Left colon (tissue), 2 donors: ENCODE data around the gene ZNF66. TPM values are rescaled to one million over a fixed set of nuclear protein-coding genes. Genes with fewer than 3 reads are reported as not detected.
"Not testable (repeated sequence)": the region's sequence is repeated elsewhere in the genome, so short reads cannot be mapped to it uniquely, and the experiment has no call there.

ENCODE experiments used
- ATAC-seq: fragments of 200-7000 bp; cut with Tn5 transposase; one replicate; pipeline ENCODE4 v1.9.1; 2020; ENCODE audit warnings: mild to moderate bottlenecking, moderate library complexity
- DNase-seq, 2 donors: peaks; one replicate each; pipeline ENCODE4 v3.0.0-alpha.2; 2020
- intact Hi-C, 2 donors: fragments of 100-400 bp; cut with DNase I in 1 of 2; cut with micrococcal nuclease in 1 of 2; formaldehyde crosslinking; loops; one replicate each; pipeline versions ENCODE4 v1.11.2 to v1.14.0; 2022; cut with DNase I, micrococcal nuclease
- long read RNA-seq: library from polyadenylated mRNA; unstranded; transcript quantifications from one replicate; pipeline ENCODE4 v2.0.0, GENCODE V29; 2021
- total RNA-seq, 2 donors: library from RNA; stranded (reverse); fragmentation: NEBNext Ultra II Directional; extraction: Animal tissue kit (Norgen Biotek cat#: 25700); gene quantifications; one replicate each; pipeline ENCODE4 v1.2.1, GENCODE V29; 2021
- donor health status: DM: no; HTN: no; CAD: no.
- donor health status: DM: yes; HTN: yes; CAD: no.

ZNF66 gene
- total RNA-seq: 1 to 10 TPM; 4.1 to 5.9 TPM
- long read RNA-seq, partial matches to known transcripts: 0 of 1 reads
- long read RNA-seq, other reads (novel, unspliced or antisense): 1 of 1 reads

GRCh38 chr19:20776083-20777076, at the start of gene ZNF66:
Gene ZNF66, plus strand, starts transcription at chr19:20776304. Its CDS starts 144 bp downstream, at chr19:20776448.
- peak; percentile 97 for DNase-seq
- intact Hi-C loops: no loop called here
- ATAC-seq: peak; percentile 99

DNA sequence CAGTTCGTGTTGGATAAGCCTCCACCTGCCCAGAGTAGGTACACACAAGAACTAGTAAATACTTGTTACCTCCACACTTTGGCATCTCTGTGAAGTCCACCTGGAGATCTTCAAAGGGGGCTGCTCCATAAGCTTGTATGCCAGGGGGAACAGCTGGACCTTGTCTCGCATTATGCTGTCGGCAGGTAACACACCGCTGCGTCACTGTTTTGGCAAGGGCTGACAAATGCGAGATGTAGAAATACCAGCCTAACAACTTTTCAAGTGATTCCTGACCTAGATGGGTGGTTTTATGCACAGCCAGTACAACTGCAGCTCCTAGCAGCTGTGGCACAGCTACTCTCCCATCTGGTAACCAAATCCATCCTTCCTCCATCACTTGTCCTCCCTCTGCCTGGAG, 25.9 kb upstream of the ZNF66 start:
- intact Hi-C loops, ATAC-seq, DNase-seq: not testable (repeated sequence)

- intact Hi-C loops, ATAC-seq, DNase-seq: not testable (repeated sequence)
Measured at GRCh38 chr19:20752291-20752690, 23.8 kb upstream of the ZNF66 start.

GRCh38 chr19:20769225-20769736, 6.8 kb upstream of the ZNF66 start:
- ATAC-seq, DNase-seq, intact Hi-C loops: not testable (repeated sequence)

DNA sequence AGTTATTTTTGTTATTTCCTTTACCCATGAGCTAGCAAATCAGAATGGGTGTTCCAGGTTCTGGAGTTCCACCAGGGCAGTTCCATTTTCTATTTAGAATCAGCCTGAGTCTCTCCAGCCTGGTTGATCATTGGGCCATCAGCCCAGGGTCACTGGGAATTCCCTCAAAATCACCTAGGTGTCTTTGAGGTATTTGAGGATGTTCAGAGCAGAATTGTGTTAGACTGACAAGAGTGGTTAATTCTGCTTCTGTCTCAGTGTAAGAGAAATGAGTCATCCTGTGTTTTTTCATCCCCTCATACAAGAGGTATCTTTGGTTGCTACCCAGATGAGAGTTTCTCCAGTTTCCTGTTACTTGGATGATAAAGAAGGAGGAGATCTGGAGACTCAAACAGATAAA, 11.7 kb downstream of the ZNF66 start:
- intact Hi-C loops: no loop called here
- ATAC-seq: no peak
- DNase-seq: no peak

DNA sequence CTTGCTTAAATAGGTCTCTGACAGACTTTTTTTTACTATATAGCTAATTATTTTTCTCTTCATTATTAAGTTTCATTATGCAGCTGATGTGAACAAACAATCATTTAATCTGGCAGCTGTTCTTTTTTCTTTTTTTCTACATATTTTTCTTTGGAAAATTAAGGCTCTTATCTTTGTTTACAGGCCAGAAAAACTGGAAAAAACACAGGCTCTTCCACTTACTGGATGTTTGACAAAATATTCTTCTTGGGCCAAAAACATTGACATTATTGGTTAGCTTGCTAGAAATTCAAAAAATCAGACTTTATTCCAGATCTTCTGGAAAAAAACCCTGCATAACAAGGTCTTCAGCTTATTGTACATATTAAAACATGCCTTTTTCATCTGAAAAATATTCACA, 15.7 kb downstream of the ZNF66 start:
- ATAC-seq (no peak), DNase-seq (no peak)
- intact Hi-C loops: no loop called here

GRCh38 chr19:20806311-20807262, 30.5 kb downstream of the ZNF66 start:
- intact Hi-C loops, DNase-seq, ATAC-seq: not testable (repeated sequence)

DNA sequence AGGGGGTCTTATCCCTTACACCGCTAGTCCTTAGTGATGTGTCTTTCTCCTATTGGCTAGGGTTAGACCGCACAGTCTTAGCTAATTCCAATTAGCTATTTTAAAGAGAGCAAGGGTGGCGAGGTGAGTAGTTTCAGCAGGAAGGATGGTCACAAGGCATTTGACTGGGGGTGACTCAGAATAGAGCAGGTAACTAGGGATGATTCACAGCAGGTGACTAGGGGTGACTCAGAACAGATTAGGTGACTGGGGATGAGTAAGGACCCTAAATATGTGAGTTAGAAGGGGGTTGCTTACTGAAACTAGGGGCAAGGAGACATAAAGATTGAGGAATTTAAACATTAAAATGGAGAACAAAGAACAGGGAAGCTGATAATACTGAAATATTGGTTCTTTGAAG, 64.3 kb downstream of the ZNF66 start:
- intact Hi-C loops: no loop called here
- DNase-seq (no peak), ATAC-seq (no peak)

Other genes starting within 250 kb of the ZNF66 start
- gene ZNF737, start 210.5 kb upstream of the ZNF66 start, total RNA-seq: 1 to 10 TPM; 8.7 TPM
- gene ZNF626, start 114.7 kb upstream of the ZNF66 start, total RNA-seq: 1 to 10 TPM; 2.2 to 3.1 TPM
- 1 to 10 TPM; 2.3 to 2.5 TPM for gene ZNF85, start 146.9 kb downstream of the ZNF66 start, total RNA-seq
- 10 to 100 TPM in 1 of 2 donors, 1 to 10 TPM in 1; 8.8 to 10.3 TPM for gene ZNF430, start 244.4 kb downstream of the ZNF66 start, total RNA-seq